GM18867 (cell line): ENCODE data around the gene EIF2S3B.

Experiments used
- ATAC-seq: cut with Tn5 transposase; IDR thresholded peaks from one replicate; pipeline ENCODE4 v1.9.1; 2021; ENCODE audit warnings: mild to moderate bottlenecking, moderate library complexity; ENCODE audit not compliant: unreplicated experiment

EIF2S3B gene

GRCh38 chr12:10553148-10553547 lies 47.5 kb downstream of the EIF2S3B start:
- no peak for ATAC-seq

DNA sequence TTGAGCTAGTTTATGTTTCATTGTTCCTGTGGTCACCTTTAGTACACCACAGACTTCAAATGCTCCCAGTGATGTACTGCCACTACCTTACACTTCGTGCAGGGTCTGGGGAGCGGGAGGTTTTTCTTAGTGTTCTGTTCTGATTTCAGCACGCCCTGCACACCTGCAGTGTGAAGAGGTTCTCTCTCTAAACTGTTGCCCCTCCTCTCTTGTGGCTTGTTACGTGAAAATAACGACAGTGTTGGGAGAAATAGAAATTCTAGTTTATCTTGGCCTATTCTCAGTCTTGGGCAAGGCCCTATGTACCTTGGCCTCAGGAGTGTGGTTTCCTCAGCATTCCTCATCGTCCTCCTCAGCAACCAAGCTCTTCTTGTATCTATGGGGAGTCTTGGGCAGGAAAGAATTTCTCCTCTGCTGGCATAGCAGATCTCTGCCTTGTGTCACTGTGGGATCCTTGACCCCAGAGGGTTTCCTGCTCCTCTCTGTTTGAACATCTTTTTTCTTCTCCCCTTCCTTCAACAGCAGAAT lies 48.6 kb downstream of the EIF2S3B start:
- no peak for ATAC-seq

GRCh38 chr12:10554756-10555481 lies 49.2 kb downstream of the EIF2S3B start:
- ATAC-seq, result no peak

DNA sequence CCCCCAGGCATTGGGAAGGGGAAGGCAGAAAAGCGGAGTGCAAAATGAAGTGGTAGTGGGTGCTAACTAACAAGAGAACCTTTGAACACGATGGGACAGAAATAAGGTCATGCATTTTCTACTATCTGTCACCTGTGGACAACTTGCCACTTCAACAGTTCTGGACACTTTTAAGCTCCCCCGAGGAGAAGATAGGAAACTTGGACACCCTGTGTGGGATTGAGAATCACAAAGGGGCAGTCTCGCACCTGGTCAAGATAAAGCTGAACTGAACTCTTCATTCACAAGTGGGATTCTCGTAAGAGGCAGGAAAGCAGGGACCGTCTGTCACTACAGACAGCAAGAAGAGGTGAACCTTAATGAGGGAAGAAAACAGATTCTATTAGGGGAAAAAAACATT lies 51.6 kb downstream of the EIF2S3B start:
- no peak for ATAC-seq

DNA sequence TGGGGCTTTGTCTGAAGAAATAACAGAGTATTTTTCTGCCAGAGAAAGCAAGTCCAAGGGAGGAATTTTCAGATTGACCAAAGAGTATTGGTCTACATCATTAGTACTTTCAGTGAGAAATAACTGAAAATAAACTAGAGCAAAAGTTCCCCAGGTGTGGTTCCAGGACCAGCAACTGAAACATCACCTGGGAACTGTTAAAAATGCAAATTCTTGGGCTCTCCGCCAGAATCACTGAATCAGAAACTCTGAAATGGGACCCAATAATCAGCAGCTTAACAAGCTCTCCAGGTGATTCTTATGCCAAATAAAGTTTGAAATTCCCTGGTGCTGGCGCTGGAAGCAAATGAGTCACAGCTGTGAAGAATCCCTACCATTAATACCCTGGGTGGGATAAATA lies 52.1 kb downstream of the EIF2S3B start:
- ATAC-seq, result no peak
